Measurements from ENCODE around the gene ORMDL1. TPM values are rescaled to one million over a fixed set of nuclear protein-coding genes. Genes with fewer than 3 reads are reported as not detected.

ORMDL1 gene
- total and polyA plus RNA-seq, 2 of the 13 experiments (the other 11 are each of a cell fraction or from before 2014, with no cell fraction given): 67.5 to 160 TPM

GRCh38 chr2:189783927-189784867, at the start of gene ORMDL1, which contains the start of gene PMS1 (continued):
- no peak for TF ChIP-seq SP1 (IDR thresholded peaks at IDR 0.05)
- no peak; the same call in 1 of the 2 replicates for TF ChIP-seq SP1 (CRISPR knock-in tag; IDR thresholded peaks at IDR 0.05)
- TF ChIP-seq FOXA1 (IDR thresholded peaks at IDR 0.05): no peak
- peak; percentile 47 for TF ChIP-seq FOXA1 (CRISPR knock-in tag; IDR thresholded peaks at IDR 0.05)
- TF ChIP-seq TBP (CRISPR knock-in tag; IDR thresholded peaks at IDR 0.05): 0 out of 2 replicates have a peak, but pooled peaks have one; percentile 29
- peak; percentile 80; the same call in 1 of the 2 replicates for TF ChIP-seq ZNF616 (CRISPR knock-in tag; IDR thresholded peaks at IDR 0.05; ENCODE audit: low read depth)
- TF ChIP-seq ZBTB20 (CRISPR knock-in tag; IDR thresholded peaks at IDR 0.05; ENCODE audit: borderline replicate concordance, low read depth): peak; percentile 86
- TF ChIP-seq ZNF614 (CRISPR knock-in tag; IDR thresholded peaks at IDR 0.05; ENCODE audit: borderline replicate concordance): no peak; the same call in none of the 2 replicates
- TF ChIP-seq ZNF329 (CRISPR knock-in tag; IDR thresholded peaks at IDR 0.05; ENCODE audit: low read depth): 0 out of 2 replicates have a peak, but pooled peaks have one; percentile 78
- TF ChIP-seq PPARG (CRISPR knock-in tag; conservative IDR thresholded peaks at IDR 0.05): peak; percentile 6; the same call in 1 of the 2 replicates
- no peak; the same call in 1 of the 2 replicates for TF ChIP-seq DPF2 (CRISPR knock-in tag; IDR thresholded peaks at IDR 0.05; ENCODE audit: borderline replicate concordance, low read depth)
- peak; percentile 45 for TF ChIP-seq TEAD3 (CRISPR knock-in tag; optimal IDR thresholded peaks at IDR 0.05; ENCODE audit: borderline replicate concordance)
- TF ChIP-seq MIER3 (CRISPR knock-in tag; IDR thresholded peaks at IDR 0.05; ENCODE audit: borderline replicate concordance): peak; percentile 42; the same call in 1 of the 2 replicates
- peak; percentile 10; the same call in 1 of the 2 replicates for TF ChIP-seq ZNF326 (CRISPR knock-in tag; IDR thresholded peaks at IDR 0.05; ENCODE audit: borderline replicate concordance)
- TF ChIP-seq THAP8 (CRISPR knock-in tag; IDR thresholded peaks at IDR 0.05; ENCODE audit: borderline replicate concordance): peak; percentile 85; the same call in 1 of the 2 replicates
- TF ChIP-seq ZNF281 (CRISPR knock-in tag; IDR thresholded peaks at IDR 0.05; ENCODE audit: borderline replicate concordance): peak; percentile 51; the same call in 1 of the 2 replicates
- peak; percentile 48 for TF ChIP-seq NCOA1 (CRISPR knock-in tag; IDR thresholded peaks at IDR 0.05)
- TF ChIP-seq ZBTB7A (CRISPR knock-in tag; IDR thresholded peaks at IDR 0.05): peak; percentile 86; the same call in 1 of the 2 replicates
- no peak for TF ChIP-seq SRSF4 (IDR thresholded peaks at IDR 0.05; ENCODE audit: low read depth, low read length, poor library complexity, severe bottlenecking)
- TF ChIP-seq ZXDC (CRISPR knock-in tag; IDR thresholded peaks at IDR 0.05): peak; percentile 95
- TF ChIP-seq HMGA1 (CRISPR knock-in tag; conservative IDR thresholded peaks at IDR 0.05): no peak
- TF ChIP-seq KDM3A (CRISPR knock-in tag; IDR thresholded peaks at IDR 0.05; ENCODE audit: low read depth): peak; percentile 96
- TF ChIP-seq ZNF501 (CRISPR knock-in tag; IDR thresholded peaks at IDR 0.05): peak; percentile 100
- TF ChIP-seq SRSF1 (optimal IDR thresholded peaks at IDR 0.05; ENCODE audit: low read depth, low read length): peak; percentile 99
